ENCODE results near the gene BCL2A1.
"Not testable (repeated sequence)": the region's sequence is repeated elsewhere in the genome, so short reads cannot be mapped to it uniquely, and the experiment has no call there.

BCL2A1 gene

DNA sequence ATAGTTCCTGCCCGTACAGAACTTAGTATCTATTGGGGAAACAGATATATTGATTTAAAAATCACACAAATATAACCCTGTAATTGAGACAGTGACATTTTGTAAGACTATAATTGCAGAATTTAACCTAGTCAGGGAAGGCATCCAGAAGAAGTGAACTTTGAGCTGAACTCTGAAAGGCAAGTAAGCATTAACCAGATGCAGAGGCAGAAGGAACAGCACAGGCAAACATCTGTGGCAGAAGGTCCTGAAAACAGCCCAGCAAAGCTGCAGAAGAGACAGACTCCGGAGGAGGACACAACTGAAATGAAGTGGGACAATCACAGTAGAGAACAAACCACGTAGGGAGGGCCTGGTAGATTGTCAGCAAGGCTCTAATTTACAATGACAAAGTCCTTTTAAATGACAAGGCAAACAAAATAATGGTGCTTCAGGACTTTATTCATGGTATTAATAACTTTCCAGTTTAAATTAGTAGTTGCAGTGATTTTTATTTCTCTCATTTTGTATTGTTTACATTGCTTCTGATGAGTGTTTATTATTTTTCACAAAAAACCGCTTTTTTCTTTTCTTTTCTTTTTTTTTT is 14.5 kb downstream of the BCL2A1 start:
- no peak for DNase-seq

DNA sequence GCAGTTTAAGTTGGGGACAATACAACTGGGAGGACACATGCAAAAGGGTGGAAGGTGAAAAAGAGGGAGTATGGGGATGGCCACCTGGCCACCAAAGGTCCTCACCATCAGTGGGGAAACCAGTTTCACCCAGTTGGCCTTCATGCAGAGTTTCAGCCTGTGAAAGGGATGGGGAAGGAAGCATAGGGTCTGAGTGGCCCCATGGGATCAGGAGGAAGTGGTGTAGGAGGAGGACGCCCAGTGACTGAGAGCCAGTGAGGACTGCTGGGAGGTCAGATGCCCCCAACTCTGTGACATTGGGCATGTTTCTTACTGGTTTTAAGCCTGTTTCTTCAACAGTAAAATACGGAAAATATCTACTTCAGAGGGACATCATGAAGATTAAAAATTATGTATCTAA is 16.3 kb downstream of the BCL2A1 start:
- no peak for DNase-seq

DNA sequence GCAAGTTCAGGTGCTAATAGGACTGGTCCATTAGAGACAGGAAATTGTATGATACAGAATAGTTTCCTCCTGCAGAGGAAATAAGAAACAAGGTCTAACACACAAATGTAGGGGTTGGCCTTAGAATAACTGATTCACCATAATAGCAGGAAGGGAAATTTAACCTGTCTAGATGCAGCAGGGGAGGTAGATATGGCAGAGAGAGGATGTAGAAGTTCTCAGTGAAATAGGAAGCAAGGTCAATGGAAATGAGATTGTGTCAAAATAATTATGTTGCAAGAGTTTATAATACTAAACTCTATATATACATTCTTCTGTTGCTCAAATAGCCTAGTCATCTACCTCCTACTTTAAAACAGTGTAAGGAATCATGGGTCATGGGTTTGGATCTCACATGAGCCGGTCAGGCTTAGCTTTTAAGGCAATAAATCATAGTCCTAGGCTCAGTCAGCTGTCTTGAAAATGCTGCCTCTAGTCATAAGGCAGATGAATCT is 17.0 kb downstream of the BCL2A1 start:
- no peak for DNase-seq

GRCh38 chr15:79952329-79952728 is 18.7 kb downstream of the BCL2A1 start:
- no peak for DNase-seq

DNA sequence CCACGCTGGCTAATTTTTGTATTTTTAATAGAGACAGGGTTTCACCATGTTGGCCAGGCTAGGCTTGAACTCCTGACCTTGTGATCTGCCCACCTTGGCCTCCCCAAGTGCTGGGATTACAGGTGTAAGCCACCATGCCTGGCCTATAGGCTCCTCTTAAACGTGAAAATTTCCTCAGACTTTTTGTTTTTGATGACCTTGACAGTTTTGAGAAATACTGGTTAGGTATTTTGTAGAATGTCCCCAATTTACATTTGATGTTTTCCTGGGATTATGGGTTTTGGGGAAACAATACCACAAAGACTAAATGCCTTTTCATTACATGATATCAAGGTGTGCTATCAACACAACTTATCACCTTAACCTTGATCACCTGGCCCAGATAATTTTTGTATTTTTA is 20.7 kb downstream of the BCL2A1 start:
- no peak for DNase-seq

DNA sequence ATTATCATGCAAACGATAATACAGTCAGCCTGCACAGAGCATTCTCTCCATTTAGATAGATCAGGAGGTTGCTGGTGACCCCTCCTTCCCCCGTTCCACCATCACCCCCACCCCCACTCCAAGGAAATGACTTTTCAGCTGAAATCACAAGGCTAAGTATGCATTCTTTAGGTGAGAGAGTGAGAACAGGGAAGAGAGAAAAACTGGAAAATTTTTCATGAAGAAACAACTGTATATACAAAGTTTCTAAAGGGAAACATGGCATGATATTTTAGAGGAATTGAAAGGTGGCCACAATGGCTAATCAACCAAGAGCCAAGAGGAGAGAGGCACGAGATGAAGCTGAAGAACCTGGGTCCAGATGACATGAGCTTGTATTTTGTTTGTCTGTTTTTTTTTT is 22.2 kb downstream of the BCL2A1 start:
- DNase-seq: no peak

GRCh38 chr15:79948095-79948695 is 22.8 kb downstream of the BCL2A1 start:
- DNase-seq: no peak

DNA sequence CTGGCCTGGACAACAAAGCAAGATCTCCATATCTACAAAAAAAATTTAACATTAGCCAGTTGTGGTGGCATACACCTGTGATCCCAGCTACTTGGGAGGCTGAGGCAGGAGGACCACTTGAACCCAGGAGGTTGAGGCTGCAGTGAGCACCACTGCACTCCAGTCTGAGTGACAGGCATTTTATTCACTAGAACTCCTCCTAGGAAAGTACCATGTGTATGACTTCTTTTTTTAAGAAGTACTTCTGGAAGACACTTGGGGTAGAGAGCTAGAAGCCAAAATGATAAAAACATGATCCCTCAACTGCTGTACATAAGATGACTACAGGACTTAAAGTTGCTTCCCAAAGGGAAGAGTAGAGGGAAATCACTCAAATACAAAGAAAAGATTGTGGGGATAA is 24.0 kb downstream of the BCL2A1 start:
- DNase-seq: no peak

GRCh38 chr15:79944622-79945021 is 26.4 kb downstream of the BCL2A1 start:
- DNase-seq: no peak

GRCh38 chr15:79943820-79944219 is 27.2 kb downstream of the BCL2A1 start:
- DNase-seq: no peak

DNA sequence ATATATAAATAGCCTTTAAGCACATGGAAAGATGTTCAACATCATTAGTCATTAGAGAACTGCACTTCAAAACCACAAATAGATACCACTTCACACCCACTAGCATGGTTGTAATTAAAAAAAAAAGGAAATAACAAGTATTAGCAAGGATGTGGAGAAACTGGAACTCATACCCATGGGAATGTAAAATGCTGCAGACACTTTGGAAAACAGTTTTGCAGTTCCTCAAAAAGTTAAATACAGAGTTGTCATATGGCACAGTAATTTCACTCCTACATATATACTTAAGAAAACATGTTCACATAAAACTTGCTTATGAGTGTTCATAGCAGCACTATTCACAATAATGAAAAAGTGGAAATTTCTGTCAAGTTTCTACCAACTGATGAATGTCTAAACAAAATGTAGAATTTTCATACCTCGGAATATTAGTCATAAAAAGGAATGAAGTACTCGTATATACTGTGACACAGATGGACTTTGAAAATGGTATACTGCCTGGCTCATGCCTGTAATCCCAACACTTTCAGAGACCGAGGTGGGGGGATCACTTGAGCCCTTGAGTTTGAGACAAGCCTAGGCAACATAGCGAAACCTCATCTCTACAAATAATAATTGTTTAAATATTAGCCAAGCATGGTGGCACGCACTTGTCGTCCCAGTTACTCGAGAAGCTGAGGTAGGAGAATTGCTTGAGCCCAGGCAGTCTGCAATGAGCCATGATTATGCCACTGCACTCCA is 28.1 kb downstream of the BCL2A1 start:
- no peak for DNase-seq

- DNase-seq: no peak
Measured at GRCh38 chr15:79939399-79939798, 31.6 kb downstream of the BCL2A1 start.

DNA sequence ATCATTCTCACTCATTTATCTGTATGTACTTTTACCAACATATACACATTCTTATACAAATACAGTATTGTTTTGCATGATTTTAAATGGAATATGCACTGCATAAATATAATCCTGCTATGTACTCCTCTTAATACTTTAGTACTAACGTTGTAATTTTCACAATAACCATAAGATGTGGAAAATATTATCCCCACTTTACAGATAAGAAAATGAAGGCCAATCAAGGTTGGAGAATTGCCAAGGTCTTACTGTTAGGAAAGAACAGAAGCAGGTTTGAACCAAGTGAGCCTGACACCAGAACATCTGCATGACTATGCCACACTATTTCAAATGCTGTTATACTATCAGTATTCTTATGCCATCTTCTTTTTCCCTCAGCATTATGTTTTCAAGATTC is 32.9 kb downstream of the BCL2A1 start:
- no peak for DNase-seq

GRCh38 chr15:79935556-79936201 is 35.3 kb downstream of the BCL2A1 start:
- not testable (repeated sequence) for DNase-seq

DNA sequence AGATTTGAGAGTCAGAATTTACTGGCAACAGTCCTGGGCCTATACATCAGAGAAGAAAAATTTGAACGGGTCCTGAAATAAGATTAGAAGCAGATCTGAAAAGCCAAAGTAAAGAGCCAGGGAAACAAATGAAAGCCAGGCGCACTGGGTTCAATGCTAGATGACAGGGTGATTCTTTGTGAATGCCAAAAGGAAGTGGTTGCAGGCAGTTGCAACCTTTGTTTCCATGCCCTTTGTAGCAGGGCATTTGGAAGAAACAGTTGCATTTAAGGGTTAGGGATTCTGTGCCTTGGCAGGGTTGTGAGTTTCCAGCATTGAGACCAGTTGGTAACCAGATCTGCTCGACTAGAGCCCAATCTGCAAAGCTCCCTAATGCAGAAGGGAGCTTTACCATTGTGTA is 37.8 kb downstream of the BCL2A1 start:
- no peak for DNase-seq

DNA sequence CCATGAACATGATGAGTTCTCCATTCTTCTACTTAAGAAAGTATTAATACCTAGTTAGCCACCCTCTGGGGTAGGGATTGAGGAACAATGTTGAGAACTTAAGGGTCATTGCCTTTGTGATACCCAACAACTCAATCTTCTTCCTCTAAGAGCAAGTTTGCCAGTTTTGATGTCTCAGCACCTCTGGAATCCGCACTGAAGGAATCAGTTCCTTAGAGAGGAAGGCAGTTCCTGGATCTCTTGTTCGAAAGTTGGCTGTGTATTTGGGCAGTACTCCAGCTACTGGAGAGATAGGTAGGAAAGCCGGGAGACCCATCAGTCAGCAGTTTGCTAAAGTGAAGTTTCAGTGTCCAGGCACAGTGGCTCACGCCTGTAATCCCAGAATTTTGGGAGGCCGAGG is 38.5 kb downstream of the BCL2A1 start:
- no peak for DNase-seq

- no peak for DNase-seq
Measured at GRCh38 chr15:79930516-79930915, 40.5 kb downstream of the BCL2A1 start.

GRCh38 chr15:79929412-79929811 is 41.6 kb downstream of the BCL2A1 start:
- DNase-seq: no peak

DNA sequence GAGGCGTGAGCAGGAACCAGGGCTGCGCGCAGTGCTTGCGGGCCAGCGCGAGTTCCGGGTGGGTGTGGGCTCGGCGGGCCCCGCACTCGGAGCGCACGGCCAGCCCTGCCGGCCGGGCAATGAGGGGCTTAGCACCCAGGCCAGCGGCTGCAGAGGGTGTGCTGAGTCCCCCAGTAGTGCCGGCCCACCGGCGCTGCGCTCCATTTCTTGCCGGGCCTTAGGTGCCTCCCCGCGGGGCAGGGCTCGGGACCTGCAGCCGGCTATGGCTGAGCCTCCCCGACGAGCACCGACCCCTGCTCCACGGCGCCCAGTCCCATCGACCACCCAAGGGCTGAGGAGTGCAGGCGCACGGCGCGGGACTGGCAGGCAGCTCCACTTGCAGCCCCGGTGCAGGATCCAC is 44.9 kb downstream of the BCL2A1 start:
- not testable (repeated sequence) for DNase-seq

GRCh38 chr15:79924379-79924778 is 46.6 kb downstream of the BCL2A1 start:
- no peak for DNase-seq

GRCh38 chr15:79923515-79924169 is 47.4 kb downstream of the BCL2A1 start:
- peak; percentile 87 to 94 for DNase-seq

DNA sequence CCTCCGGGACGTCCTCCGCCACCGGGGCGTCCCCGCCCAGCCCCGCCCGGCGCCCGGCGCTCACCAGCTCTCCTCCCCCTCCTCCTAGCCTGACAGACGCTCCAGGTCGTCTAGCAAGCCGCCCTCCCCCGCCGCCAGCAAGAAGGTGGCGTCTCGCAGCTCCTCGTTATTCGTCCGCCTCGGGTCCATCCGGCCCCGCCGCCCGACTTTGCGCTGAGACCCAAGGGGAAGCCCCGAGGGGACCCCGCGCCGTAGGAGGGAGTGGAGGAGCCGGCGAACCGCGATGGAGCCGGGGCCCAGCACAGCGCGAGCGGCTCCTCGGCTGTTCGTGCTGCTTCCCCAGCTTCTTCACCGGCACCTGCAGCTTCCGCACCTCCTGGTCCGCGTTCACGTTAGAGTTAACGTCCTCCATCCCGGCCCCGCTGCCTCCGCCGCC is 47.9 kb downstream of the BCL2A1 start:
- DNase-seq: peak; percentile 39 to 74

- no peak for DNase-seq
Measured at GRCh38 chr15:79922512-79923078, 48.4 kb downstream of the BCL2A1 start.

All from bone marrow (tissue), 2 donors.